H1 (cell line): ENCODE data around the gene TERC.
A peak's percentile ranks its signal among the peaks of the same experiment; 100 is the strongest.

Source experiments
- ASH2L ChIP-seq: fragments of 200-600, 300-600 bp; sonication (generic); IDR thresholded peaks from one replicate; pipeline ENCODE4 v1.7.1; 2017; ENCODE audit warnings: low read length
- CBX8 ChIP-seq: fragments of 300-800, 300-1000 bp; sonication (generic); IDR thresholded peaks from 2 replicates; pipeline ENCODE4 v1.7.1; 2016; ENCODE audit warnings: low read depth, low read length, borderline replicate concordance
- EZH2 ChIP-seq: fragments of 200-600 bp; sonication (generic); IDR thresholded peaks from 2 replicates; pipeline ENCODE4 v1.7.1; 2012; ENCODE audit warnings: low read depth, mild to moderate bottlenecking, moderate library complexity, low read length, inconsistent platforms; ENCODE audit not compliant: severe bottlenecking
- GABPA ChIP-seq: IDR thresholded peaks from 2 replicates; pipeline ENCODE4 v1.6.1; 2011; ENCODE audit warnings: mild to moderate bottlenecking, low read length, moderate library complexity, borderline replicate concordance; ENCODE audit not compliant: insufficient read depth
- HDAC6 ChIP-seq: IDR thresholded peaks from one replicate; pipeline ENCODE4 v1.7.1; 2012; ENCODE audit warnings: low read depth, mild to moderate bottlenecking, inconsistent platforms, low read length, moderate library complexity
- JUND ChIP-seq: IDR thresholded peaks from 2 replicates; pipeline ENCODE4 v1.6.1; 2011; ENCODE audit warnings: mild to moderate bottlenecking, improper control_type of control experiment, low read length
- POLR2AphosphoS5 ChIP-seq: IDR thresholded peaks from 2 replicates; pipeline ENCODE4 v1.6.1; 2011; ENCODE audit warnings: low read depth, low read length
- RFX5 ChIP-seq: IDR thresholded peaks from 2 replicates; pipeline ENCODE4 v1.6.1; 2011; ENCODE audit warnings: low read depth, low read length, improper control_type of control experiment, borderline replicate concordance
- SUZ12 ChIP-seq: fragments of 200-600 bp; sonication (generic); IDR thresholded peaks from 2 replicates; pipeline ENCODE4 v1.6.1; 2012; ENCODE audit warnings: mild to moderate bottlenecking, inconsistent platforms, low read length, moderate library complexity, mixed read lengths
- TAF1 ChIP-seq: IDR thresholded peaks from 2 replicates; pipeline ENCODE4 v1.6.1; 2011; ENCODE audit warnings: mild to moderate bottlenecking, low read depth, low read length
- ZNF274 ChIP-seq: IDR thresholded peaks from 2 replicates; pipeline ENCODE4 v1.7.0; 2012; ENCODE audit warnings: low read length, borderline replicate concordance; ENCODE audit errors: extremely low read depth
- TF ChIP-seq, protein P1 (sequence below), 3 experiments: IDR thresholded peaks; 1 replicate in 2 of 3; 2 replicates in 1 of 3; pipeline versions ENCODE4 v1.5.1 to v1.6.1; 2011; ENCODE audit warnings: low read length in 3 of 3, mild to moderate bottlenecking in 3 of 3, inconsistent platforms in 2 of 3, low read depth in 1 of 3, moderate library complexity in 1 of 3; ENCODE audit not compliant: insufficient read depth in 1 of 3; ENCODE audit errors: control extremely low read depth in 1 of 3
- TF ChIP-seq, protein P2 (sequence below): IDR thresholded peaks from 2 replicates; pipeline ENCODE4 v1.6.1; 2011; ENCODE audit warnings: low read length, improper control_type of control experiment

DNA sequence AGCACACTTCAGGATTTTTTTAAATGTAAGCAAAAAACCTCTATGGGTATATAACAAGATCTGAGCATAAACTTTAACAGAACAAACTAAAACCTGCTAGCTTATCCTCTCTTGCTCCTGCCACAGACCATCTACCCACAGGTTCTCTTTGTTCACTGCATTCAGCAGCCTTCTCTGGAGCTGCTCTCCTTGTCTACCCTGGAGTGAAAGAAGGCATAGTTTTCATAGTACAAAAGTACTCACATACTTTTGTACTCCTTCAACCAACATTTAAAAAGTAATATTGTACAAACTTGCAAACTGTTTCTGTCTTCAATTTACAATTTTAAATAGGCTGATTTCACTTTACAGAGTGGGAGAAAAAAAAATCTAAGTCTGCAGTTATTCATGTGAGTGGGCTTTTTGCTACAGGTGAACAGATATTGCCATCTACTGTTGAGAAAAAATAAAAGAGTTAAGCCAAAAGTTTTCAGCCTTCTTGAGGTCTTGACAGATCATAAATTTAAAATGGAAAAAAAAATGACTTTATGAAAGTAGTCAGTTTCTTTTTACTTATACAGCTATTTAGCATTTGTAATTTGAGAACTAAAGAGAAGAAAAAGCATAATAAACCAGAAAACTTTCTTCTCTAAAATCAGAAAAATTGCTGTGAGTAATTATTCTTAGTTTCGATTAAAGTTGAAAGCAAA is 20.4 kb downstream of the TERC start:
- TF ChIP-seq, protein P1, sequence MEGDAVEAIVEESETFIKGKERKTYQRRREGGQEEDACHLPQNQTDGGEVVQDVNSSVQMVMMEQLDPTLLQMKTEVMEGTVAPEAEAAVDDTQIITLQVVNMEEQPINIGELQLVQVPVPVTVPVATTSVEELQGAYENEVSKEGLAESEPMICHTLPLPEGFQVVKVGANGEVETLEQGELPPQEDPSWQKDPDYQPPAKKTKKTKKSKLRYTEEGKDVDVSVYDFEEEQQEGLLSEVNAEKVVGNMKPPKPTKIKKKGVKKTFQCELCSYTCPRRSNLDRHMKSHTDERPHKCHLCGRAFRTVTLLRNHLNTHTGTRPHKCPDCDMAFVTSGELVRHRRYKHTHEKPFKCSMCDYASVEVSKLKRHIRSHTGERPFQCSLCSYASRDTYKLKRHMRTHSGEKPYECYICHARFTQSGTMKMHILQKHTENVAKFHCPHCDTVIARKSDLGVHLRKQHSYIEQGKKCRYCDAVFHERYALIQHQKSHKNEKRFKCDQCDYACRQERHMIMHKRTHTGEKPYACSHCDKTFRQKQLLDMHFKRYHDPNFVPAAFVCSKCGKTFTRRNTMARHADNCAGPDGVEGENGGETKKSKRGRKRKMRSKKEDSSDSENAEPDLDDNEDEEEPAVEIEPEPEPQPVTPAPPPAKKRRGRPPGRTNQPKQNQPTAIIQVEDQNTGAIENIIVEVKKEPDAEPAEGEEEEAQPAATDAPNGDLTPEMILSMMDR (IDR thresholded peaks at IDR 0.05; ENCODE audit: control extremely low read depth in 1 of 3, insufficient read depth in 1 of 3, low read depth in 1 of 3, low read length in 3 of 3): peak in 1 of 3 experiments; percentile 19; a peak in 1 of 4 replicates
- TF ChIP-seq SUZ12 (no peak), POLR2AphosphoS5 (no peak), JUND (no peak), GABPA (no peak), ASH2L (no peak), HDAC6 (no peak), TAF1 (no peak), RFX5 (no peak), CBX8 (no peak), EZH2 (no peak), ZNF274 (no peak)
- TF ChIP-seq, protein P2, sequence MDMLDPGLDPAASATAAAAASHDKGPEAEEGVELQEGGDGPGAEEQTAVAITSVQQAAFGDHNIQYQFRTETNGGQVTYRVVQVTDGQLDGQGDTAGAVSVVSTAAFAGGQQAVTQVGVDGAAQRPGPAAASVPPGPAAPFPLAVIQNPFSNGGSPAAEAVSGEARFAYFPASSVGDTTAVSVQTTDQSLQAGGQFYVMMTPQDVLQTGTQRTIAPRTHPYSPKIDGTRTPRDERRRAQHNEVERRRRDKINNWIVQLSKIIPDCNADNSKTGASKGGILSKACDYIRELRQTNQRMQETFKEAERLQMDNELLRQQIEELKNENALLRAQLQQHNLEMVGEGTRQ: no peak
